Cardiac muscle cell (in vitro differentiated cells and primary cell): ENCODE measurements around the gene SIX2. TPM values are rescaled to one million over a fixed set of nuclear protein-coding genes. Genes with fewer than 3 reads are reported as not detected.

ENCODE experiments used
- DNase-seq, 2 donors: peaks; one replicate each; pipeline versions ENCODE4 v3.0.0 to v3.0.0-alpha.2; 2010 to 2017; ENCODE audit warnings: low read depth in 1 of 2, low spot score in 1 of 2
- H3K27ac ChIP-seq: fragments of 200-600 bp; sonication (generic); 2 replicates; pipeline ENCODE4 v1.5.1; 2016
- H3K27me3 ChIP-seq: fragments of 200-600 bp; sonication (generic); 2 replicates; pipeline ENCODE4 v1.6.0; 2016; ENCODE audit warnings: control low read depth
- H3K36me3 ChIP-seq: fragments of 200-600 bp; sonication (generic); 2 replicates; pipeline ENCODE4 v1.5.1; 2016; ENCODE audit warnings: control low read depth
- H3K4me1 ChIP-seq: fragments of 200-600 bp; sonication (generic); 2 replicates; pipeline ENCODE4 v1.8.1; 2017; ENCODE audit warnings: low read depth, mild to moderate bottlenecking, mixed run types
- H3K4me3 ChIP-seq: fragments of 200-600 bp; sonication (generic); 2 replicates; pipeline ENCODE4 v1.5.1; 2016; ENCODE audit warnings: mild to moderate bottlenecking
- H3K9me3 ChIP-seq: fragments of 200-600 bp; sonication (generic); 2 replicates; pipeline ENCODE4 v1.5.1; 2017; ENCODE audit warnings: low read depth, mild to moderate bottlenecking, control low read depth
- CTCF ChIP-seq: IDR thresholded peaks from 2 replicates; pipeline ENCODE4 v1.5.1; 2012; ENCODE audit warnings: low read depth, mild to moderate bottlenecking, low read length
- polyA plus RNA-seq: library from polyadenylated mRNA; unstranded; fragments of >200 nt; fragmentation: Nextera tagmentation; extraction: Ambion mirVana; gene quantifications from 2 replicates; pipeline ENCODE4 v1.2.1, GENCODE V29; 2016
- total RNA-seq: library from RNA; depleted of rRNA; stranded (reverse); fragments of >200 nt; gene quantifications from 2 replicates; pipeline ENCODE4 v1.2.3, GENCODE V29; 2016

The SIX2 gene
- total and polyA plus RNA-seq, 2 experiments from 2014 or later = 0.78 to 0.89 TPM

- no peaks in the 10 kb centered on the region for H3K27me3 ChIP-seq
- no peaks in the 10 kb centered on the region for H3K9me3 ChIP-seq
- no peaks in the 10 kb centered on the region for H3K4me1 ChIP-seq
- no peaks in the 10 kb centered on the region for H3K36me3 ChIP-seq
- H3K4me3 ChIP-seq = no peak overlapping the region
- H3K27ac ChIP-seq = no peak overlapping the region
- no peak for DNase-seq
- no peak for TF ChIP-seq CTCF
These were observed 25.2 kb downstream of the SIX2 start for GRCh38 chr2:44983836-44984604.

- H3K4me1 ChIP-seq = no peaks in the 10 kb centered on the region
- no peaks in the 10 kb centered on the region for H3K27me3 ChIP-seq
- H3K36me3 ChIP-seq = no peaks in the 10 kb centered on the region
- no peak overlapping the region for H3K4me3 ChIP-seq
- H3K27ac ChIP-seq = no peak overlapping the region
- H3K9me3 ChIP-seq = no peaks in the 10 kb centered on the region
- peak; percentile 86 to 87 for DNase-seq
- TF ChIP-seq CTCF = peak; percentile 84
These were observed 27.5 kb downstream of the SIX2 start for GRCh38 chr2:44981714-44982108.

GRCh38 chr2:44980751-44981713, 28.2 kb downstream of the SIX2 start:
- no peak for DNase-seq
- no peak overlapping the region for H3K4me3 ChIP-seq
- TF ChIP-seq CTCF = no peak

DNA sequence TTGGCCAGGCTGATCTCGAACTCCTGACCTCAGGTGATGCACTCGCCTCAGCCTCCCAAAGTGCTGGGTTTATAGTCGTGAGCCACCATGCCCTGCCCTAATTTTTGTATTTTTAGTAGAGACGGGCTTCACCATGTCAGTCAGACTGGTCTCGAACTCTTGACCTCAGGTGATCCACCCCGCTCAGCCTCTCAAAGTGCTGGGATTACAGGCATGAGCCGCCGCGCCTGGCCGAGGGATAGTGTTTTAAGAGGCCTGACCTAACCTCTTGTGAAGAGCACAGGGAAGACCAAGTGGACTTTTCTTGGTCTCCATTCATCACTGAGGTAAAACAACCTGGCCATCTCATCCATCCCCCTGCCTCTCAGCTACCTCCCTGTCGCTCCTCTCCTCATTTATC, 29.7 kb downstream of the SIX2 start:
- no peak overlapping the region for H3K27ac ChIP-seq
- no peak for TF ChIP-seq CTCF

More at GRCh38 chr2:44980751-44981713, 28.2 kb downstream of the SIX2 start:
- Histone ChIP-seq H3K9me3 (no peaks in the 10 kb centered on the region), H3K4me1 (no peaks in the 10 kb centered on the region), H3K36me3 (no peaks in the 10 kb centered on the region), H3K27me3 (no peaks in the 10 kb centered on the region), H3K27ac (no peak overlapping the region)

DNA sequence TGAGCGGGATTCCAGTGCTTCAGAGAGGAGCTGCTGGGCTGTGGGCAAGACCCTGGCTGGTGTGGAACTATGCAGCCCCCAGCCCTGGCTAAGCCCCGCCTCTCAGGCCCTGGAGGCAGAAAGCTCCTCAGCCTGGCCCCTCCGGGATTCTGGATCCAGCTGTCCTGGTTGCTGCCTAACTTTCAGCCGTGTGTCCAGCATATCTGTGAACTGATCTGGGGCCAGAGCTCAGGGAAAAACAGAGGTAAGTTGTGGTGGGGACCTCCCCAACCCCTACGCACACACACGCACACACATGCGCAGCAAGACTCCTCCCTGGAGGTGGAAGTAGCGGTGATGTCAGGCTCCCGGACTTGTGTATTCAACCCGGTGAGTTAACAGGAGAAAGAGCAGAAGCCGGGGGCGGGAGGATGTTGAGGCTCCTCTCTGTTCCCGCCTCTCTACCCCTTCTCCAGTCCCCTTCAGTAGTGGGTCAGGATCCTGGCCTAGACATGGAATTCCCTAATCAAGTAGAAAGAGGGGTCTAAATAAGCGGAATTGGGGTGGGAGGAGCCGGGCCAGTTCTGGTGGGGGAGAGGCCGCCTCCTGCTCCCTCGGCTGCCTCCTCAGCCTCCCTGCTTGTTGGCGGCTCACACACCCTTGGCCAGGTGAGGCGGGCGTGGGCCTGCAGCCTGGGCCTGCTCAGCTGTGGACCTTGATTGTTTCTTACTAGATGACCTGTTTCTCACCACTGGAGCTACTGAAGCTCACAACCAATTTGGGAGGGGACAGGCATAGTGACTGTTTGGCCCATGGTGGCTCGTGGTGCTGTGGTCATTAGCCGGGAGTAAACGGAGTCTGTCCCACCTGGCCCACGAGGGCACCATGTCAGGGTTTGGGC, 33.4 kb downstream of the SIX2 start:
- Histone ChIP-seq H3K27me3 (no peaks in the 10 kb centered on the region), H3K36me3 (no peaks in the 10 kb centered on the region), H3K4me3 (no peak overlapping the region), H3K9me3 (no peaks in the 10 kb centered on the region), H3K27ac (no peak overlapping the region), H3K4me1 (no peaks in the 10 kb centered on the region)
- no peak for TF ChIP-seq CTCF
- DNase-seq = peak in 1 of 2 donors; percentile 21

More for the DNA sequence above, 29.7 kb downstream of the SIX2 start:
- Histone ChIP-seq H3K9me3 (no peaks in the 10 kb centered on the region), H3K4me3 (no peak overlapping the region), H3K36me3 (no peaks in the 10 kb centered on the region), H3K27me3 (no peaks in the 10 kb centered on the region), H3K4me1 (no peaks in the 10 kb centered on the region)
- DNase-seq = no peak
